IPS DF 6.9 (cell line): Measurements from ENCODE around the gene GLS2.

Experiments
- DNase-seq: peaks from one replicate; pipeline ENCODE4 v3.0.0-alpha.2; 2013; ENCODE audit warnings: low read depth, low spot score
- H3K27ac ChIP-seq: one replicate; pipeline ENCODE4 v1.5.1; 2013; ENCODE audit warnings: low read length, control low read depth
- H3K27me3 ChIP-seq: 2 replicates; pipeline ENCODE4 v1.6.1; 2013; ENCODE audit warnings: mild to moderate bottlenecking, low read length; ENCODE audit not compliant: control insufficient read depth, insufficient read depth
- H3K36me3 ChIP-seq: 2 replicates; pipeline ENCODE4 v1.6.1; 2013; ENCODE audit warnings: low read length; ENCODE audit not compliant: control insufficient read depth, insufficient read depth
- H3K4me1 ChIP-seq: 2 replicates; pipeline ENCODE4 v1.6.1; 2013; ENCODE audit warnings: low read length; ENCODE audit not compliant: control insufficient read depth, insufficient read depth
- H3K4me3 ChIP-seq: 2 replicates; pipeline ENCODE4 v1.5.1; 2013; ENCODE audit warnings: mild to moderate bottlenecking, low read length
- H3K9me3 ChIP-seq: 2 replicates; pipeline ENCODE4 v1.6.1; 2013; ENCODE audit warnings: low read length, inconsistent platforms; ENCODE audit not compliant: control insufficient read depth, insufficient read depth
- WGBS: extraction: QIAGEN DNeasy Blood & Tissue Kit; methylation state at CpG from one replicate; pipeline ENCODE4 v1.1.7; 2013; ENCODE audit warnings: mixed read lengths, missing lambda C conversion rate; ENCODE audit not compliant: insufficient read length, insufficient coverage; 5-methylcytosine and 5-hydroxymethylcytosine counted together

The GLS2 gene

GRCh38 chr12:56469007-56469930 is 18.7 kb downstream of the GLS2 start:
- DNase-seq: no peak
- Histone ChIP-seq H3K4me1 (peaks cover 5% of the 10 kb centered on the region), H3K4me3 (peak overlapping the region; percentile 88), H3K27me3 (no peaks in the 10 kb centered on the region), H3K36me3 (peaks cover 3% of the 10 kb centered on the region; the same call in 1 of the 2 replicates), H3K9me3 (no peaks in the 10 kb centered on the region), H3K27ac (no peak overlapping the region)
- WGBS: no CpG with 5 or more reads among the region's 19 CpGs

- no CpG with 5 or more reads among the region's 43 CpGs for WGBS
- Histone ChIP-seq H3K4me1 (peaks cover 5% of the 10 kb centered on the region), H3K36me3 (peaks cover 3% of the 10 kb centered on the region; the same call in 1 of the 2 replicates), H3K9me3 (no peaks in the 10 kb centered on the region), H3K4me3 (peak within 1 kb of the TSS; percentile 88), H3K27me3 (no peaks in the 10 kb centered on the region), H3K27ac (no peak within 1 kb of the TSS)
- DNase-seq: peak; percentile 71
Measured at GRCh38 chr12:56468216-56469006, 19.6 kb downstream of the GLS2 start, which contains the start of gene SPRYD4. SPRYD4 (plus strand) TSS chr12:56468578; CDS start chr12:56468592, 14 bp downstream.

- no peak for DNase-seq
- Histone ChIP-seq H3K4me3 (no peak overlapping the region), H3K36me3 (no peaks in the 10 kb centered on the region), H3K9me3 (no peaks in the 10 kb centered on the region), H3K4me1 (peaks cover 3% of the 10 kb centered on the region; the same call in 1 of the 2 replicates), H3K27me3 (no peaks in the 10 kb centered on the region), H3K27ac (no peak overlapping the region)
Measured at GRCh38 chr12:56462565-56462964, 25.4 kb downstream of the GLS2 start.

GRCh38 chr12:56461235-56462159 is 26.5 kb downstream of the GLS2 start:
- Histone ChIP-seq H3K36me3 (no peaks in the 10 kb centered on the region), H3K27me3 (no peaks in the 10 kb centered on the region), H3K27ac (no peak overlapping the region), H3K4me3 (no peak overlapping the region), H3K9me3 (no peaks in the 10 kb centered on the region), H3K4me1 (peaks cover 3% of the 10 kb centered on the region; the same call in 1 of the 2 replicates)
- no CpG with 5 or more reads among the region's 11 CpGs for WGBS
- no peak for DNase-seq

GRCh38 chr12:56457817-56458216 is 30.1 kb downstream of the GLS2 start:
- H3K4me1 ChIP-seq: peaks cover 2% of the 10 kb centered on the region; the same call in 1 of the 2 replicates
- no peak overlapping the region for H3K27ac ChIP-seq
- no CpG with 5 or more reads among the region's 4 CpGs for WGBS
- H3K27me3 ChIP-seq: no peaks in the 10 kb centered on the region
- H3K9me3 ChIP-seq: no peaks in the 10 kb centered on the region
- no peak for DNase-seq
- H3K36me3 ChIP-seq: no peaks in the 10 kb centered on the region
- no peak overlapping the region for H3K4me3 ChIP-seq

- no peaks in the 10 kb centered on the region for H3K27me3 ChIP-seq
- no peaks in the 10 kb centered on the region for H3K36me3 ChIP-seq
- no peak within 1 kb of the TSS for H3K27ac ChIP-seq
- H3K4me3 ChIP-seq: no peak within 1 kb of the TSS
- no peak for DNase-seq
- no peaks in the 10 kb centered on the region; the same call in 1 of the 2 replicates for H3K4me1 ChIP-seq
- WGBS: no CpG with 5 or more reads among the region's 5 CpGs
- no peaks in the 10 kb centered on the region for H3K9me3 ChIP-seq
Measured at GRCh38 chr12:56454557-56454956, 33.4 kb downstream of the GLS2 start, which contains the start of gene MIP. MIP (minus strand) TSS chr12:56454657; CDS start chr12:56454613, 44 bp downstream.

- no peaks in the 10 kb centered on the region for H3K27me3 ChIP-seq
- no peaks in the 10 kb centered on the region for H3K36me3 ChIP-seq
- no peak overlapping the region for H3K4me3 ChIP-seq
- no peak for DNase-seq
- WGBS: no CpG with 5 or more reads among the region's 5 CpGs
- H3K9me3 ChIP-seq: no peaks in the 10 kb centered on the region
- no peak overlapping the region for H3K27ac ChIP-seq
- H3K4me1 ChIP-seq: no peaks in the 10 kb centered on the region; the same call in 1 of the 2 replicates
Measured at GRCh38 chr12:56451147-56451546, 36.8 kb downstream of the GLS2 start.

GRCh38 chr12:56450241-56450640 is 37.7 kb downstream of the GLS2 start:
- no peak for DNase-seq
- Histone ChIP-seq H3K9me3 (no peaks in the 10 kb centered on the region), H3K27ac (no peak overlapping the region), H3K4me1 (no peaks in the 10 kb centered on the region; the same call in 1 of the 2 replicates), H3K36me3 (no peaks in the 10 kb centered on the region; the same call in 1 of the 2 replicates), H3K27me3 (no peaks in the 10 kb centered on the region), H3K4me3 (no peak overlapping the region)
- no CpG with 5 or more reads among the region's 3 CpGs for WGBS

GRCh38 chr12:56449622-56449984 is 38.4 kb downstream of the GLS2 start:
- Histone ChIP-seq H3K4me3 (peak overlapping the region; percentile 68; the same call in 1 of the 2 replicates), H3K36me3 (no peaks in the 10 kb centered on the region; the same call in 1 of the 2 replicates), H3K27me3 (no peaks in the 10 kb centered on the region), H3K9me3 (no peaks in the 10 kb centered on the region), H3K4me1 (no peaks in the 10 kb centered on the region; the same call in 1 of the 2 replicates), H3K27ac (no peak overlapping the region)
- WGBS: 100% methylated on average over 1 of the region's 5 CpGs
- DNase-seq: no peak
